Bronchial epithelial cell (primary cell): Measurements from ENCODE around the gene NR2C1. TPM values are rescaled to one million over a fixed set of nuclear protein-coding genes. Genes with fewer than 3 reads are reported as not detected.

Source experiments
- DNase-seq: peaks from one replicate; pipeline ENCODE4 v3.0.0-alpha.2; 2010; ENCODE audit warnings: low read depth
- FAIRE-seq: peaks from 2 replicates; lab custom pipeline; 2011; peaks lifted over from hg19 to GRCh38; lab: Jason Lieb, UNC
- H3K27me3 ChIP-seq: 2 replicates; pipeline ENCODE4 v1.5.1; 2011; ENCODE audit warnings: low read length; ENCODE audit not compliant: control insufficient read depth, insufficient read depth
- H3K36me3 ChIP-seq: 2 replicates; pipeline ENCODE4 v1.5.1; 2011; ENCODE audit warnings: low read length; ENCODE audit not compliant: control insufficient read depth, insufficient read depth
- H3K4me3 ChIP-seq: 2 replicates; pipeline ENCODE4 v1.5.1; 2011; ENCODE audit warnings: mild to moderate bottlenecking, low read depth, low read length, control low read depth
- CTCF ChIP-seq: IDR thresholded peaks from 2 replicates; pipeline ENCODE4 v1.5.1; 2011; ENCODE audit warnings: mild to moderate bottlenecking, moderate library complexity, low read length, control low read depth, inconsistent platforms; ENCODE audit not compliant: insufficient read depth, severe bottlenecking
- total RNA-seq: library from RNA; depleted of rRNA; stranded (reverse); fragments of >200 nt; gene quantifications from 2 replicates; pipeline ENCODE4 v1.2.1, GENCODE V29; 2014

Gene NR2C1
- total RNA-seq, 1 donor from 2014 or later, result 14.5 TPM

GRCh38 chr12:95051241-95051640, 22.2 kb downstream of the NR2C1 start:
- no peak for FAIRE-seq
- no peak for DNase-seq
- Histone ChIP-seq H3K36me3 (peaks cover 4% of the 10 kb centered on the region), H3K27me3 (no peaks in the 10 kb centered on the region), H3K4me3 (no peak overlapping the region)
- TF ChIP-seq CTCF, result no peak

- H3K36me3 ChIP-seq, result peaks cover 1% of the 10 kb centered on the region
- TF ChIP-seq CTCF, result no peak
- FAIRE-seq, result no peak
Measured at GRCh38 chr12:95037906-95038305, 35.5 kb downstream of the NR2C1 start.

DNA sequence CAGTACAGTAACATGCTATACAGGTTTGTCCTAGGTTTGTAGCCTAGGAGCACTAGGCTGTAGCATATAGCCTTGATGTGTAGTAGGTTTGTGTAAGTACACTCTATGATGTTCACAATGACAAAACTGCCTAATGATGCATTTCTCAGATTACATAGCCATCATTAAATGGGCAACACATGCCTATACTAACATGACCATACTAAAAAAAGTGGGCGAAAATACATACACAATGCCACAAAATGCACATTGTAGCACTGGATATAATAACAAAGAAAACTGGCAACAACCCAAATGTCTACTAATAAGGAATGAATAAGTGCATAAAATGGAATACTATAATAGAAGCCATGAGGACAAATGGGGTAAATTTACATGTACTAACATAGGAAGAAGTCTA, 38.7 kb downstream of the NR2C1 start:
- no peak for FAIRE-seq
- TF ChIP-seq CTCF, result no peak
- DNase-seq, result no peak
- H3K4me3 ChIP-seq, result no peak overlapping the region
- peaks cover 3% of the 10 kb centered on the region for H3K36me3 ChIP-seq
- H3K27me3 ChIP-seq, result no peaks in the 10 kb centered on the region

More at GRCh38 chr12:95037906-95038305, 35.5 kb downstream of the NR2C1 start:
- no peaks in the 10 kb centered on the region for H3K27me3 ChIP-seq
- no peak overlapping the region for H3K4me3 ChIP-seq
- no peak for DNase-seq

- no peak for TF ChIP-seq CTCF
- no peak for DNase-seq
- no peak overlapping the region for H3K4me3 ChIP-seq
- no peaks in the 10 kb centered on the region for H3K36me3 ChIP-seq
- FAIRE-seq, result no peak
- H3K27me3 ChIP-seq, result no peaks in the 10 kb centered on the region
Measured at GRCh38 chr12:95022477-95022876, 50.9 kb downstream of the NR2C1 start.

GRCh38 chr12:95017482-95017881, 55.9 kb downstream of the NR2C1 start:
- no peak for FAIRE-seq
- Histone ChIP-seq H3K4me3 (no peak overlapping the region), H3K36me3 (no peaks in the 10 kb centered on the region), H3K27me3 (no peaks in the 10 kb centered on the region)
- TF ChIP-seq CTCF, result no peak
- DNase-seq, result no peak

GRCh38 chr12:95016120-95016519, 57.3 kb downstream of the NR2C1 start:
- no peak for TF ChIP-seq CTCF
- DNase-seq (no peak), FAIRE-seq (no peak)
- Histone ChIP-seq H3K36me3 (no peaks in the 10 kb centered on the region), H3K4me3 (no peak overlapping the region), H3K27me3 (no peaks in the 10 kb centered on the region)
